HG03354 (cell line): ENCODE measurements around the gene RPS6KA2.
A peak's percentile ranks its signal among the peaks of the same experiment; 100 is the strongest.
"Not testable (repeated sequence)": the region's sequence is repeated elsewhere in the genome, so short reads cannot be mapped to it uniquely, and the experiment has no call there.

Experiments
- ATAC-seq: cut with Tn5 transposase; IDR thresholded peaks from one replicate; pipeline ENCODE4 v1.9.1; 2021; ENCODE audit warnings: mild to moderate bottlenecking; ENCODE audit not compliant: unreplicated experiment, poor library complexity, severe bottlenecking

The RPS6KA2 gene

GRCh38 chr6:166397849-166398248, 229.2 kb downstream of the RPS6KA2 start:
- no peak for ATAC-seq

DNA sequence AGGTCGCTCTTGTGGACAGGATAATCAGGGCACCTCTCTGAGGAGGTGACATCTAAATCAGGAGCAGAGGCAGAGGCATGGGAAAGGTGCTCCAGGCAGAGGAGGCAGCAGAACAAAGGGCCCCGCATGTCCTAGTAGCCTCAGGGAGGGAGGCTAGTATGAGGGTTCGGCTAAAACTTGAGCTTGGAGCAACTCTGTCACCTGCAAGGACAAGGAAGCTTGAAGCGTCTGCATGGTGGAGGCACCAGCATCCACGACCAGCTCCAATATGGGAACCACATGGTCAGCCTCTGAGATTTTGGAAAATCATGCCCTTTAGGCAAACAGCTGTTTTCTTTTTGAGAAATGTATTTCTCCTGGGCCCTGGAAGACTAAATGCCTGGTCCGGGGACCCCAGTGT, 231.3 kb downstream of the RPS6KA2 start:
- no peak for ATAC-seq

DNA sequence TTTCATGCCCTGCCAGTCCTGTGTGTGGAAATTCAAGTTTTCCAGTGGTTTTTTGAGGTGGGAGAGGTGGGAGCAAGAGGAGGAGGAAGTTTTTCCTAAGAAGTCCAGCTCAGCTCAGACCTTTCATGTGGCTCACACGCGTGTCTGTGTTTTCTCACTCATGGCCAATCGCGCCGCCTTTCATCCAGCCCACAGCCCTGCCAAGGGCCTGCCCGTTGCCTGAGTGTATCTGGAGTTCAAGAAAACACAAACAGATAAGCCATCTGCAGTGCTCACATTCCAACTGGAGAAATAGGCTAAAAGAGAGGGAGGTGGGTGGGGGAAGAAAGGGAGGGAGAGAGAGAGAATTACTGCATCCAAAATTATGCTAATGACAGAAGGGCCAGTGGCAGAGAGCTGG, 231.7 kb downstream of the RPS6KA2 start:
- no peak for ATAC-seq

DNA sequence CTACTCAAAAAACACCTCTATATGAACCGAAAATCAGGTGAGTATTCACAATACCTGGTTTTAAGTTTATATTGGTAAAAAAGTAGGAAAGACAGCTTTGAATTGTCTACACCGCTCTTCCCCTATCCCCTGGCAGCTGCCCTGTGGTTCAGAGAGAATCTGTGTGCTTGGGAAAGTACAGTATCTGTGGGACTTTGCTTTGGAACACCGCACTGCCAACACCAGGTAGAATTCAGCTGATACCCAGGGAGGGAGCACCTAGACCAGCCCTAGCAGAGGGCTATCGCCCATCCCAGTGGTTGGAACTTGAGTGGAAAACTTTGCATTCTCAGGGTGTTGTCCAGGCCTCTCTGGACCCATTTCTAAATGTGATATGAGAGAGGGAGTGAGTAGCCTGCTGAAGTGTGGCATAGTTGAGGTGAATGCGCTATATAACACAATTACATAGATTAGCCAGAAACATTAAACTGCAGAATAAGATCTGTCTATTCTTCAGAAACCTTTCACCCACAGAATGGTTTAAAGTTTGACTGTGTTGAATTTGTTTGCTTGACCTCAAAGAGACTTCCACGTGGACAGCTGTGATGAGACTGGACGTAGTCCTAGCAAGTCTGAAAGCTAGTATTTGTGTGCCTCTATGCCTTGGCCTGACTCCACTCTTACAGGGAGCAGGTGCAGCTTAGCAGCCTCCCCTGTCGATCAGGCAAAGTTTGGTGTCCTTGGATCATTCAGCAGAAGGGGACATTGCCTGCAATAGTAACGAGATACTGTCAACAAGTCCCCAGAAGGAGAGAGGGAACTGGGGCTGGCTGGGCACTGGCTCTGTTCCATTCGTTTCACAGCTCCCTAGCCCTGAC, 232.8 kb downstream of the RPS6KA2 start:
- no peak for ATAC-seq

GRCh38 chr6:166393535-166393823, 233.6 kb downstream of the RPS6KA2 start:
- no peak for ATAC-seq

DNA sequence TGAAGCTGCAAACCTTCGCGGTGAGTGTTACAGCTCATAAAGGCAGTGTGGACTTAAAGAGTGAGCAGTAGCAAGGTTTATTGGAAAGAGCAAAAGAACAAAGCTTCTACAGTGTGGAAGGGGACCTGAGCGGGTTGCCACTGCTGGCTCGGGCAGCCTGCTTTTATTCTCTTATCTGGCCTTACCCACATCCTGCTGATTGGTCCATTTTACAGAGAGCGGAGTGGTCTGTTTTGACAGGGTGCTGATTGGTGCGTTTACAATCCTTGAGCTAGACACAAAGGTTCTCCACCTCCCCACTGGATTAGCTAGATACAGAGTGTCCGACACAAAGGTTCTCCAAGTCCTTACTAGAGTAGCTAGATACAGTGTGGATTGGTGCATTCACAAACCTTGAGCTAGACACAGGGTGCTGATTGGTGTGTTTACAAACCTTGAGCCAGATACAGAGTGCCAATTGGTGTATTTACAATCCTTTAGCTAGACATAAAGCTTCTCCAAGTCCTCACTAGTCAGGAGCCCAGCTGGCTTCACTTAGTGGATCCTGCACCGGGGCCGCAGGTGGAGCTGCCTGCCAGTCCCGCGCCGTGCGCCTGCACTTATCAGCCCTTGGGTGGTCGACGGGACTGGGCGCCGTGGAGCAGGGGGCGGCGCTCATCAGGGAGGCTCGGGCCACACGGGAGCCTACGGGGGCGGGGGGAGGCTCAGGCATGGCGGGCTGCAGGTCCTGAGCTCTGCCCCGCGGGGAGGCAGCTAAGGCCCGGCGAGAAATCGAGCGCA, 234.1 kb downstream of the RPS6KA2 start:
- ATAC-seq, result not testable (repeated sequence)

GRCh38 chr6:166389119-166389518, 237.9 kb downstream of the RPS6KA2 start:
- no peak for ATAC-seq

DNA sequence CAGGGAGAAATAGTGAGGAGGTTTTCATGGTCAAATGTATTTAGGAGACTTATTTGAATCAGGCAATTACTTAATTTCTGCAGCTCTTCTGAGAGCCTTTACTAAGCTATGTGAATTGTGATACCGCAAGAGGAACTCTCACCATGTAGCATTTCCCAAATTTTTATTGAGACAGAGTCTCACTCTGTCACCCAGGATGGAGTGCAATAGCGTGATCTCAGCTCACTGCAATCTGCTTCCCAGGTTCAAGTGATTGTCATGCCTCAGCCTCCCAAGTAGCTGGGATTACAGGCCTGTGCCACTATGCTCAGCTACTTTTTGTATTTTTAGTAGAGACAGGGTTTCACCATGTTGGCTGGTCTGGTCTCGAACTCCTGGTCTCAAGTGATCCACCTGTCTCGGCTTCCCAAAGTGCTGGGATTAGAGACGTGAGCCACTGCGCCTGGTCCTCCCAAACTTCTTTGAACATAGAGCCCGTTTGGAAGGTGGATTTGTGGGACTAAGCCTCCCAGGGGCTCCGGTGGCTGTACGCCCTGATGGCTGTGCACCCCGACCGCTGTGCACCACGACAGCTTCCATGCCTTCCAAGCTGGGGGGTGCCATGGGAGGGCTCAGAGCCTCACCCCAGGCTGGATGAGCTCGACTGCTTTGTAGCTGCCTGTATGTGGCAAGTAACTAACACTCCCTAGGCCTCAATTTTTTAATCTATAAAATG, 238.6 kb downstream of the RPS6KA2 start:
- no peak for ATAC-seq

GRCh38 chr6:166387642-166388289, 239.3 kb downstream of the RPS6KA2 start:
- ATAC-seq, result no peak

DNA sequence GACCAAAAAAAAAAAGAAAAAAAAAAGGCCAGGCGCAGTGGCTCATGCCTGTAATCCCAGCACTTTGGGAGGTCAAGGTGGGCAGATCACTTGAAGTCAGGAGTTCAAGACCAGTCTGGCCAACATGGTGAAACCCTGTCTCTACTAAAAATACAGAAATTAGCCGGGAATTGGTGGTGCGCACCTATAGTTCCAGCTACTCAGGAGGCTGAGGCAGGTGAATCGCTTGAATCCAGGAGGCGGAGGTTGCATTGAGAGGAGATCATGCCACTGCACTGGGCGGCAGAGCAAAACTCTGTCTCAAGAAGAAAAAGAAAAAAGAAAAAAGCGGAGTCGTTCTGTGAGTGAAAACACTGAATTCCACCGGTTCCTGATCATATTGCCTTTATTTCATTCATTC, 240.0 kb downstream of the RPS6KA2 start:
- ATAC-seq, result not testable (repeated sequence)

GRCh38 chr6:166386111-166386510, 240.9 kb downstream of the RPS6KA2 start:
- ATAC-seq, result no peak

DNA sequence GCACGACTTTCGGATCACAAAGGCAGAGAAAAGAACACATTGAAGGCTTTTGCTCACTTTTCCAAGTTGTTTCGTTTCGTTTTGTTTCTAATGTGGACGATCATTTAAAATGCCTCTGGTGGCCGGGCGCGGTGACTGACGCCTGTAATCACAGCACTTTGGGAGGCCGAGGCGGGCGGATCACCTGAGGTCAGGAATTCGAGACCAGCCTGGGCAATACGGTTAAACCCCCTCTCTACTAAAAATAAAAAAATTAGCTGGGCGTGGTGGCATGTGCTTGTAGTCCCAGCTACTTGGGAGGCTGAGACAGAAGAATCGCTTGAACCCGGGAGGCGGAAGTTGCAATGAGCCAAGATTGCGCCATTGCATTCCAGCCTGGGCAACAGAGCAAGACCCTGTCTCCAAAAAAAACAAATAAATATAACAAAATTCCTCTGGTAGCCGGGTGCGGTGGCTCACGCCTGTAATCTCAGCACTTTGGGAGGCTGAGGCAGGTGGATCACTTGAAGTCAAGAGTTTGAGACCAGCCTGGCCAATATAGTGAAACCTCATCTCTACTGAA, 243.2 kb downstream of the RPS6KA2 start:
- peak; percentile 7 for ATAC-seq

DNA sequence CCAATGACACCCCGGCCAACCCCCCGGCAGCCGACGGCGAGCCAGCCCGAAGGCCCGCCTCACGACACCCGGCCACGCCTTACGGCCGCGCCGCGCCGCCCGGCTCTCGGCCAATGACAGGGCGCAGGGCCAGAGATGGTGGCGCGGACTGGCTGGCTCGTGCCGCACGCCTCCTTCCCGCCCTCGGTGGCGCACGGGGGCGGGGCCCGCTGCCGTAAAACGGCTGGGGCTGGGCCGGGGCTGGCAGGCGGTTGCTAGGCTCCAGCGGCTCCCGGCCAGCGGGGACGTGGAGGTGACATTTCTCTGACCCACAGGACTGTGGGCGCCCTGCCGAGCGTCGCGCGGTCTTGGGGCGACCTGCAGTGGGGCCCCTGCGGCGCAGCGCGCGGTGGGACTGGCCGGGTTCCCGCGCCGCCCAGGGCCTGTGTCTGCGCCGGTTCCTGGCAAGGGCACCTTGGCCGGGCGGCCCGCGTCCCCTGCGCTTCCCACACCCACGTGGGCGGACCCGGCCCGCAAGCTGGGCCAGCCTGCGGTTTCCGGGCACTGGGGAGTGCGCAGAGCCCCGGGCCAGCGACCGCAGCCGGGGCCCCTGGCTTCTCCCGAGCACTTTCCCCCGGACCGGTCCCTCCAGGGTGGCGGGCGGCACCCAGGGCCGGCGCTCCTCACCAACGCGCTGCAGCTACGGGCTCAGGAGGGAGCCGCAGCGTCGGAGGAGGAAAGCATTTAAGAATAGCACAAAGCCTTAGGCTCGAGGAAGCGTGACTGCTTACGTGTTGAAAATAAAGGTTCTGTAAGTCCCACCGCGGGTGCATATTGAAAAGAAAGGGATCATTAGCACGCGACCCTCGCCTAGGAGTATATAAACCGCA, 243.9 kb downstream of the RPS6KA2 start, which contains the start of gene MPC1:
Gene MPC1 (minus strand): TSS at position 8 of the 869 bp plus-strand sequence. CDS start 64 bp downstream, outside the sequence.
- ATAC-seq, result peak; percentile 91

DNA sequence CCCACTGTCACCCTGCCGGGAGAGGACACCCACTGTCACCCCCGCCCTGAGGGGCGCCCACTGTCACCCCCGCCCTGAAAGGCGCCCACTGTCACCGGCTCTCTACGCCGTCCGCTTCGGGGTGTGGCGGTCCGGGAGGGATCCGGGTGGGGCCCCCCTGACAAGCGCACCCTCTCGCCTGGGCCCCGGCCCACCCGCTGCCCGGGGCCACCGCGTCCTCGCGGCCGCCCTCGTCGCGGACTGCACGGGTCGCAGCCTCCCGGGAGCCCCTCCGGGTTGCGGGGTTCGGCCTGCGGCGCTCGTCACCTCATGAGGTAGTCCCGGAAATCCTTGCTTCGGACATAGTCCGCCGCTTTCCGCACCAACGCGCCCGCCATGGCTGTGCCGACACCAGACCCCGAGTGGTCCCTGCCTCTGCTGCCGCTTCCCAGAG, 244.5 kb downstream of the RPS6KA2 start:
- ATAC-seq, result peak; percentile 17

GRCh38 chr6:166381733-166382499, 245.1 kb downstream of the RPS6KA2 start:
- ATAC-seq, result peak; percentile 57

DNA sequence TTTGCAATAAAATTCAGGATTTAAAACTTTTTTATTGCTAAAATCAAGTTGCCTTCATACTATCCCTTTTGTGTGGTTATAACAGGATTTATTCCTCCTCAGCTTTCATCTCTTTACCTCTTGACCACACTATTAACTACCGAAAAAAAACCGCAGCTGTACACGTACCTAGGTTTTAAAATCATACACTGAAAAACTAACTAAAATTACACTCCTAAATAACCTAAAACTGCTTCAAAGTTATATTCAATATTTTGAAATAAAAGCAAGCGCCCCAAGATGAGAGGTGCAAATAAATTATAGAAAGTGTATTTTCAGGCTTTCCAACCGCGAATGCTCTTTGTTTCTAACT, 245.7 kb downstream of the RPS6KA2 start:
- ATAC-seq, result no peak

- no peak for ATAC-seq
These were observed 247.3 kb downstream of the RPS6KA2 start for GRCh38 chr6:166379800-166380199.

- no peak for ATAC-seq
These were observed 247.9 kb downstream of the RPS6KA2 start for GRCh38 chr6:166379103-166379586.
